Measurements from ENCODE around the gene SHD.
"Not testable (repeated sequence)": the region's sequence is repeated elsewhere in the genome, so short reads cannot be mapped to it uniquely, and the experiment has no call there.

GRCh38 chr19:4232139-4232538 is 46.9 kb upstream of the SHD start:
- TF ChIP-seq, protein P1, sequence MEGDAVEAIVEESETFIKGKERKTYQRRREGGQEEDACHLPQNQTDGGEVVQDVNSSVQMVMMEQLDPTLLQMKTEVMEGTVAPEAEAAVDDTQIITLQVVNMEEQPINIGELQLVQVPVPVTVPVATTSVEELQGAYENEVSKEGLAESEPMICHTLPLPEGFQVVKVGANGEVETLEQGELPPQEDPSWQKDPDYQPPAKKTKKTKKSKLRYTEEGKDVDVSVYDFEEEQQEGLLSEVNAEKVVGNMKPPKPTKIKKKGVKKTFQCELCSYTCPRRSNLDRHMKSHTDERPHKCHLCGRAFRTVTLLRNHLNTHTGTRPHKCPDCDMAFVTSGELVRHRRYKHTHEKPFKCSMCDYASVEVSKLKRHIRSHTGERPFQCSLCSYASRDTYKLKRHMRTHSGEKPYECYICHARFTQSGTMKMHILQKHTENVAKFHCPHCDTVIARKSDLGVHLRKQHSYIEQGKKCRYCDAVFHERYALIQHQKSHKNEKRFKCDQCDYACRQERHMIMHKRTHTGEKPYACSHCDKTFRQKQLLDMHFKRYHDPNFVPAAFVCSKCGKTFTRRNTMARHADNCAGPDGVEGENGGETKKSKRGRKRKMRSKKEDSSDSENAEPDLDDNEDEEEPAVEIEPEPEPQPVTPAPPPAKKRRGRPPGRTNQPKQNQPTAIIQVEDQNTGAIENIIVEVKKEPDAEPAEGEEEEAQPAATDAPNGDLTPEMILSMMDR (IDR thresholded peaks at IDR 0.05), result not testable (repeated sequence)
- not testable (repeated sequence) for TF ChIP-seq POLR2A (IDR thresholded peaks at IDR 0.05)

Data from body of pancreas (tissue), 4 donors.